ENCODE results near the gene SLC7A6. TPM values are rescaled to one million over a fixed set of nuclear protein-coding genes. Genes with fewer than 3 reads are reported as not detected.
A peak's percentile ranks its signal among the peaks of the same experiment; 100 is the strongest.

The SLC7A6 gene
- total RNA-seq, 2 donors from 2014 or later = 12.8 to 30.5 TPM

DNA sequence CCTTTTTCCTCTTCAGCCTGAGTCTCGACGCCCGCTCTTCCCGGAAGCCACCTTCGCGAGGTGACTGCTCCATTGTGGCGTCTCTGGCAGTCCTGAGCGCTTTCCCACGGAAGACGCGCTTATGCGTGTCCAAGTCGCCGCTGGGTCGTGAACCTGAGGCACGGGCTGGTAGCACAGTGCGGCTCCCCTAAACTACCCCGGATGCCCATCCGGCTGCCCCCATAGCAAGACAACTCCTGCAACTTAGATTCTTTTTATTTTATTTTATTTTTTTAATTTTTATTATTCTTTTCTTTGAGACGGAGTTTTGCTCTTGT, 26.3 kb upstream of the SLC7A6 start:
- peaks cover 17% of the 10 kb centered on the region for H3K4me1 ChIP-seq (replicated peaks)
- no peak for DNase-seq (ENCODE audit: low spot score)
- WGBS = 19% methylated on average over 20 of the region's 20 CpGs
- no peaks in the 10 kb centered on the region for H3K9me3 ChIP-seq
- no peaks in the 10 kb centered on the region for H3K36me3 ChIP-seq
- intact Hi-C loops (cut with DNase I) = no loop called here
- no peaks in the 10 kb centered on the region for H3K27me3 ChIP-seq (replicated peaks; ENCODE audit: insufficient read depth)
- no peak for TF ChIP-seq POLR2AphosphoS5 (IDR thresholded peaks at IDR 0.05)
- peak in 1 of 4 experiments; percentile 1 for TF ChIP-seq CTCF (IDR thresholded peaks at IDR 0.05)
- H3K4me3 ChIP-seq = peak overlapping the region; percentile 52 to 55
- peak overlapping the region; percentile 95 for H3K27ac ChIP-seq

- Histone ChIP-seq H3K27ac (no peak overlapping the region), H3K27me3 (replicated peaks; ENCODE audit: insufficient read depth) (no peaks in the 10 kb centered on the region), H3K4me3 (no peak overlapping the region), H3K4me1 (replicated peaks) (peaks cover 6% of the 10 kb centered on the region), H3K36me3 (no peaks in the 10 kb centered on the region), H3K9me3 (no peaks in the 10 kb centered on the region)
- WGBS = 82% methylated on average over 7 of the region's 7 CpGs
- no peak for TF ChIP-seq POLR2A (IDR thresholded peaks at IDR 0.05)
- TF ChIP-seq CTCF (IDR thresholded peaks at IDR 0.05) = no peak
- no peak for TF ChIP-seq POLR2AphosphoS5 (IDR thresholded peaks at IDR 0.05)
- intact Hi-C loops (cut with DNase I) = loop anchor here (5.0 kb wide), 1 partner anchor 85 kb away; no protein-coding TSS in a partner anchor
- no peak for DNase-seq (ENCODE audit: low spot score)
Measured at GRCh38 chr16:68242085-68242484, 22.2 kb upstream of the SLC7A6 start.

GRCh38 chr16:68242926-68243858, 21.1 kb upstream of the SLC7A6 start:
- Histone ChIP-seq H3K4me1 (replicated peaks) (peaks cover 6% of the 10 kb centered on the region), H3K9me3 (no peaks in the 10 kb centered on the region), H3K4me3 (no peak overlapping the region), H3K27me3 (replicated peaks; ENCODE audit: insufficient read depth) (no peaks in the 10 kb centered on the region), H3K36me3 (no peaks in the 10 kb centered on the region), H3K27ac (no peak overlapping the region)
- DNase-seq (ENCODE audit: low spot score) = no peak
- 86% methylated on average over 9 of the region's 9 CpGs for WGBS
- TF ChIP-seq POLR2AphosphoS5 (IDR thresholded peaks at IDR 0.05) = no peak
- no peak for TF ChIP-seq POLR2A (IDR thresholded peaks at IDR 0.05)
- TF ChIP-seq CTCF (IDR thresholded peaks at IDR 0.05) = no peak
- intact Hi-C loops (cut with DNase I) = loop anchor here (5.0 kb wide), 1 partner anchor 84 kb away; no protein-coding TSS in a partner anchor

GRCh38 chr16:68244481-68244902, 19.8 kb upstream of the SLC7A6 start:
- H3K4me3 ChIP-seq = peak overlapping the region; percentile 75 to 83
- DNase-seq (ENCODE audit: low spot score) = no peak
- intact Hi-C loops (cut with DNase I) = loop anchor here (5.0 kb wide), 1 partner anchor 83 kb away; no protein-coding TSS in a partner anchor
- WGBS = 5% methylated on average over 20 of the region's 20 CpGs
- H3K4me1 ChIP-seq (replicated peaks) = peaks cover 6% of the 10 kb centered on the region
- peak overlapping the region; percentile 35 to 47 for H3K27ac ChIP-seq
- TF ChIP-seq POLR2A (IDR thresholded peaks at IDR 0.05) (no peak), POLR2AphosphoS5 (IDR thresholded peaks at IDR 0.05) (no peak)
- H3K27me3 ChIP-seq (replicated peaks; ENCODE audit: insufficient read depth) = no peaks in the 10 kb centered on the region
- no peaks in the 10 kb centered on the region for H3K36me3 ChIP-seq
- H3K9me3 ChIP-seq = no peaks in the 10 kb centered on the region

- H3K4me3 ChIP-seq = peak within 1 kb of the TSS; percentile 75 to 83
- peak within 1 kb of the TSS; percentile 38 to 47 for H3K27ac ChIP-seq
- intact Hi-C loops (cut with DNase I) = loop anchor here (5.0 kb wide), 1 partner anchor 82 kb away; no protein-coding TSS in a partner anchor
- no peaks in the 10 kb centered on the region for H3K36me3 ChIP-seq
- WGBS = under 1% methylated on average over 74 of the region's 75 CpGs
- TF ChIP-seq POLR2AphosphoS5 (IDR thresholded peaks at IDR 0.05) = peak; percentile 82
- TF ChIP-seq POLR2A (IDR thresholded peaks at IDR 0.05) = peak; percentile 78
- peak in 1 of 4 experiments; percentile 7 for TF ChIP-seq CTCF (IDR thresholded peaks at IDR 0.05)
- no peaks in the 10 kb centered on the region for H3K27me3 ChIP-seq (replicated peaks; ENCODE audit: insufficient read depth)
- no peaks in the 10 kb centered on the region for H3K9me3 ChIP-seq
- peak; percentile 95 for DNase-seq (ENCODE audit: low spot score)
- peaks cover 6% of the 10 kb centered on the region for H3K4me1 ChIP-seq (replicated peaks)
Measured at GRCh38 chr16:68244903-68245853, 19.1 kb upstream of the SLC7A6 start, which contains the start of gene PLA2G15. Gene PLA2G15 (plus strand): TSS chr16:68245373. CDS start chr16:68245427, 54 bp downstream.

All from prostate gland (tissue), 2 donors.